Measurements from ENCODE around the gene MAK. TPM values are rescaled to one million over a fixed set of nuclear protein-coding genes. Genes with fewer than 3 reads are reported as not detected.

Gene MAK
- total and polyA plus RNA-seq, 3 donors from 2014 or later = 5.3 to 21.2 (median 9.4) TPM

- Histone ChIP-seq H3K4me1 (no peaks in the 10 kb centered on the region), H3K27me3 (no peaks in the 10 kb centered on the region), H3K4me3 (no peak overlapping the region), H3K36me3 (ENCODE audit: low read depth, missing control alignments) (no peaks in the 10 kb centered on the region), H3K27ac (no peak overlapping the region), H3K9me3 (no peaks in the 10 kb centered on the region)
- TF ChIP-seq POLR2A (IDR thresholded peaks at IDR 0.05) = no peak
- TF ChIP-seq, protein P1, sequence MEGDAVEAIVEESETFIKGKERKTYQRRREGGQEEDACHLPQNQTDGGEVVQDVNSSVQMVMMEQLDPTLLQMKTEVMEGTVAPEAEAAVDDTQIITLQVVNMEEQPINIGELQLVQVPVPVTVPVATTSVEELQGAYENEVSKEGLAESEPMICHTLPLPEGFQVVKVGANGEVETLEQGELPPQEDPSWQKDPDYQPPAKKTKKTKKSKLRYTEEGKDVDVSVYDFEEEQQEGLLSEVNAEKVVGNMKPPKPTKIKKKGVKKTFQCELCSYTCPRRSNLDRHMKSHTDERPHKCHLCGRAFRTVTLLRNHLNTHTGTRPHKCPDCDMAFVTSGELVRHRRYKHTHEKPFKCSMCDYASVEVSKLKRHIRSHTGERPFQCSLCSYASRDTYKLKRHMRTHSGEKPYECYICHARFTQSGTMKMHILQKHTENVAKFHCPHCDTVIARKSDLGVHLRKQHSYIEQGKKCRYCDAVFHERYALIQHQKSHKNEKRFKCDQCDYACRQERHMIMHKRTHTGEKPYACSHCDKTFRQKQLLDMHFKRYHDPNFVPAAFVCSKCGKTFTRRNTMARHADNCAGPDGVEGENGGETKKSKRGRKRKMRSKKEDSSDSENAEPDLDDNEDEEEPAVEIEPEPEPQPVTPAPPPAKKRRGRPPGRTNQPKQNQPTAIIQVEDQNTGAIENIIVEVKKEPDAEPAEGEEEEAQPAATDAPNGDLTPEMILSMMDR (IDR thresholded peaks at IDR 0.05) = no peak
- intact Hi-C loops (cut with DNase I; ENCODE audit: low total_unique reads) = no loop called here
- 66 to 67% methylated on average over 11 of the region's 11 CpGs for WGBS, 2 donors
- DNase-seq = no peak
Observed at GRCh38 chr6:10852361-10852960, 14.1 kb upstream of the MAK start.

DNA sequence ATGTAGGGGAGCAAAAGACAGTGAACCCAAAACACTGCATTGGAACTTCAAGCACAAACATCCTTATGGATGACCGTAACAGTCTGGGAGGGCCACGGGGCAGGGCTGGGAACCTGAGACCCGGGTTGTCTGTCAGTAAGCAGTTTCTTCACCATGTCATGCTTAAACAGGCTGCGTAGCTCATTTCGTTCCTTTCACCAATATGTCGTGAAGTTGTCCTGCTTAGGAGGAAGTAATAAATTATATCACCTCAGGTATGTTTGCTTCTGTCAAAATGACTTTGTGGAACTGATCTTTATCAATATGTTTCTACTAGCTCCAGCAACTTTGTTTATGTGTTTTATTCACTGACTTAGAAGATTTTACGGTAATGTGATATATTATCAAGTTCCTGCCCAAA, 12.4 kb upstream of the MAK start:
- Histone ChIP-seq H3K27me3 (no peaks in the 10 kb centered on the region), H3K27ac (no peak overlapping the region), H3K36me3 (ENCODE audit: low read depth, missing control alignments) (no peaks in the 10 kb centered on the region), H3K4me1 (no peaks in the 10 kb centered on the region), H3K4me3 (no peak overlapping the region), H3K9me3 (no peaks in the 10 kb centered on the region)
- TF ChIP-seq POLR2A (IDR thresholded peaks at IDR 0.05) = no peak
- TF ChIP-seq, protein P1 (IDR thresholded peaks at IDR 0.05) = no peak
- WGBS, 2 donors = 74 to 82% methylated on average over 7 of the region's 7 CpGs
- intact Hi-C loops (cut with DNase I; ENCODE audit: low total_unique reads) = no loop called here
- no peak for DNase-seq

GRCh38 chr6:10849901-10850300, 11.6 kb upstream of the MAK start:
- 86% methylated on average over 4 of the region's 4 CpGs for WGBS, 2 donors
- H3K4me1 ChIP-seq = no peaks in the 10 kb centered on the region
- DNase-seq = no peak
- no peaks in the 10 kb centered on the region for H3K9me3 ChIP-seq
- no peak overlapping the region for H3K27ac ChIP-seq
- TF ChIP-seq, protein P1 (IDR thresholded peaks at IDR 0.05) = no peak
- no peak for TF ChIP-seq POLR2A (IDR thresholded peaks at IDR 0.05)
- intact Hi-C loops (cut with DNase I; ENCODE audit: low total_unique reads) = no loop called here
- H3K27me3 ChIP-seq = no peaks in the 10 kb centered on the region
- no peaks in the 10 kb centered on the region for H3K36me3 ChIP-seq (ENCODE audit: low read depth, missing control alignments)
- H3K4me3 ChIP-seq = no peak overlapping the region

GRCh38 chr6:10847684-10848083, 9.3 kb upstream of the MAK start:
- DNase-seq = no peak
- Histone ChIP-seq H3K36me3 (ENCODE audit: low read depth, missing control alignments) (no peaks in the 10 kb centered on the region), H3K4me1 (no peaks in the 10 kb centered on the region), H3K9me3 (no peaks in the 10 kb centered on the region), H3K27me3 (no peaks in the 10 kb centered on the region), H3K27ac (no peak overlapping the region), H3K4me3 (no peak overlapping the region)
- intact Hi-C loops (cut with DNase I; ENCODE audit: low total_unique reads) = no loop called here
- TF ChIP-seq, protein P1 (IDR thresholded peaks at IDR 0.05) = peak in 1 of 3 experiments; percentile 20
- no peak for TF ChIP-seq POLR2A (IDR thresholded peaks at IDR 0.05)
- 68 to 83% methylated on average over 3 of the region's 3 CpGs for WGBS, 2 donors

- DNase-seq = no peak
- Histone ChIP-seq H3K9me3 (no peaks in the 10 kb centered on the region), H3K27me3 (no peaks in the 10 kb centered on the region), H3K36me3 (ENCODE audit: low read depth, missing control alignments) (no peaks in the 10 kb centered on the region), H3K4me3 (no peak overlapping the region), H3K27ac (no peak overlapping the region), H3K4me1 (no peaks in the 10 kb centered on the region)
- intact Hi-C loops (cut with DNase I; ENCODE audit: low total_unique reads) = no loop called here
- TF ChIP-seq, protein P1 (IDR thresholded peaks at IDR 0.05) = no peak
- TF ChIP-seq POLR2A (IDR thresholded peaks at IDR 0.05) = no peak
Observed at GRCh38 chr6:10843554-10843953, 5.2 kb upstream of the MAK start.

All from testis (tissue), 3 donors.